Adipocyte (in vitro differentiated cells): ENCODE measurements around the gene PARP11.

Source experiments
- DNase-seq: peaks from one replicate; pipeline ENCODE4 v3.0.0-alpha.2; 2015; ENCODE audit warnings: low read depth
- H3K27me3 ChIP-seq: replicated peaks from 2 replicates; pipeline ENCODE4 v1.7.0; 2013; ENCODE audit warnings: mild to moderate bottlenecking, low read length, moderate library complexity; ENCODE audit not compliant: control insufficient read depth, insufficient read depth
- H3K36me3 ChIP-seq: 2 replicates; pipeline ENCODE4 v1.7.0; 2013; ENCODE audit warnings: low read length, mild to moderate bottlenecking, moderate library complexity; ENCODE audit not compliant: control insufficient read depth, insufficient read depth, severe bottlenecking
- H3K4me1 ChIP-seq: 2 replicates; pipeline ENCODE4 v1.7.0; 2013; ENCODE audit warnings: mild to moderate bottlenecking, low read length, moderate library complexity; ENCODE audit not compliant: control insufficient read depth, insufficient read depth
- H3K4me3 ChIP-seq: 2 replicates; pipeline ENCODE4 v1.7.0; 2013; ENCODE audit warnings: mild to moderate bottlenecking, low read length, moderate library complexity
- H3K9ac ChIP-seq: 2 replicates; pipeline ENCODE4 v1.7.0; 2013; ENCODE audit warnings: mild to moderate bottlenecking, low read length, moderate library complexity
- H3K9me3 ChIP-seq: 2 replicates; pipeline ENCODE4 v1.7.0; 2013; ENCODE audit warnings: mild to moderate bottlenecking, low read length, moderate library complexity; ENCODE audit not compliant: control insufficient read depth

The PARP11 gene

DNA sequence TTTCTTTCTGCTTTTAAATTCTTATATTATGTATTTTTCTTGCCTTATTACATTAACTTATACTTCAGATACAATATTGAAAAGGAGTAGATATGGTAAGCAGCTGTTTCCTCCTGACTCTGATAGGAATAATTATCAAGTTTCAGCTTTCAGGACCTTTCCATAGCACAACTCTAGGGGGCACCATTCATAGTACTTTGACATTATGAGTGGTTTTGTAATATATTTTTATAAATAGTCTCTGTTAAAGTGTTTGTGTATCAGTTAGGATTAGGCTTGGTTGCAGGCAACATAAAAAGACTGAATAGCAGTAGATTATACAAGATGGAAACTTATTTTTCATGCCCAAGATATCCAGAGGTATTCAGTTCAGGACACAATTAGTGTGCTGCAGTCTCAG, 27.9 kb upstream of the PARP11 start:
- no peak for DNase-seq
- H3K4me3 ChIP-seq: no peak overlapping the region
- H3K36me3 ChIP-seq: no peaks in the 10 kb centered on the region
- no peaks in the 10 kb centered on the region for H3K9me3 ChIP-seq
- H3K27me3 ChIP-seq: peaks cover 8% of the 10 kb centered on the region
- no peak overlapping the region for H3K9ac ChIP-seq
- H3K4me1 ChIP-seq: peaks cover 13% of the 10 kb centered on the region

GRCh38 chr12:3898756-3899155, 25.6 kb upstream of the PARP11 start:
- Histone ChIP-seq H3K9me3 (no peaks in the 10 kb centered on the region), H3K9ac (no peak overlapping the region), H3K36me3 (no peaks in the 10 kb centered on the region), H3K4me1 (peaks cover 13% of the 10 kb centered on the region), H3K4me3 (no peak overlapping the region), H3K27me3 (peaks cover 23% of the 10 kb centered on the region)
- DNase-seq: no peak

GRCh38 chr12:3897371-3897971, 24.3 kb upstream of the PARP11 start:
- DNase-seq: no peak

GRCh38 chr12:3896801-3897351, 23.7 kb upstream of the PARP11 start:
- Histone ChIP-seq H3K4me1 (peaks cover 13% of the 10 kb centered on the region), H3K4me3 (no peak overlapping the region), H3K9ac (no peak overlapping the region), H3K27me3 (peaks cover 28% of the 10 kb centered on the region), H3K36me3 (no peaks in the 10 kb centered on the region), H3K9me3 (no peaks in the 10 kb centered on the region)
- DNase-seq: peak; percentile 53

More at GRCh38 chr12:3897371-3897971, 24.3 kb upstream of the PARP11 start:
- Histone ChIP-seq H3K27me3 (peaks cover 28% of the 10 kb centered on the region), H3K4me3 (no peak overlapping the region), H3K9ac (no peak overlapping the region), H3K36me3 (no peaks in the 10 kb centered on the region), H3K4me1 (peaks cover 13% of the 10 kb centered on the region), H3K9me3 (no peaks in the 10 kb centered on the region)

DNA sequence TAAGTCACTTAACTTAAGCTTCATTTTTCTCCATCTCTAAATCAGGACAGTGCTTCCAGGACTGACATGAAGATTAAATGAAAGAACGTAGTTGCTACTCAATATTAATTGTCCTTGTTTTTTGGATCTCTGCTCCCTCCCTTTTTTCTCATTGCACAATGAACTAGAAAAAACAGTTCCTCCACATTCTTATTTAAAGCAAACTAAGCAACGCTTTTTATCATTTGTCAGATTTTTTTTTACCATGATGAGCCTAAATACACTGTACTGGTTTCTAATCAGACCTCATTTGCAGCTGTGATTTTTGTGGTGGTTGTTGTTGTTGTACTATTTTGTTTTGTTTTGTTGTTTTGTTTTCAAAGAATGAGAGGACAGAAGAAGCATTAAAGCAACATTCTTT, 23.2 kb upstream of the PARP11 start:
- Histone ChIP-seq H3K4me3 (no peak overlapping the region), H3K27me3 (peaks cover 28% of the 10 kb centered on the region), H3K4me1 (peaks cover 13% of the 10 kb centered on the region), H3K9ac (no peak overlapping the region), H3K36me3 (no peaks in the 10 kb centered on the region), H3K9me3 (no peaks in the 10 kb centered on the region)
- DNase-seq: no peak

GRCh38 chr12:3892631-3893030, 19.4 kb upstream of the PARP11 start:
- Histone ChIP-seq H3K4me1 (peaks cover 13% of the 10 kb centered on the region), H3K4me3 (no peak overlapping the region), H3K9ac (no peak overlapping the region), H3K36me3 (no peaks in the 10 kb centered on the region), H3K9me3 (no peaks in the 10 kb centered on the region), H3K27me3 (peaks cover 27% of the 10 kb centered on the region)
- DNase-seq: no peak

DNA sequence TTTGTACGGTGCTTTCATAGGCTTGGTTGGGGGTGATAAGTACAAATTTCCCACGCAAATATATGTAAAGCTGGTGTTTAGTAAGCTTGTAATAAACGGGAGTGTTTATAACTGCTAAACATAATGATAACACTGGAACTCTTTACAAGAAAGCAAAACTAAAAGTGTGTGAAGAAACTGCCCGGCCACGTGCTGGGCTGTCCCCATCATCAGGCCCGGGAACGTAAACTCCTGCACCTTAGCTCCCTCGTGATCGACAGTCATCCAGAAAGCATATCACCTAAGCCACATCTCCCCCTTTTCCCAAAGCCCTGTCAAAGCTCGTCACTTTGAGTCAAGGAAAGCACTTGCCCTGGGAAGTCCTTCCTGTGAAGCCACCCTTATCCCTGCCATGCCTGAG, 18.0 kb upstream of the PARP11 start:
- Histone ChIP-seq H3K27me3 (peaks cover 27% of the 10 kb centered on the region), H3K4me3 (no peak overlapping the region), H3K36me3 (no peaks in the 10 kb centered on the region), H3K9me3 (no peaks in the 10 kb centered on the region), H3K9ac (no peak overlapping the region), H3K4me1 (no peaks in the 10 kb centered on the region)
- DNase-seq: no peak

DNA sequence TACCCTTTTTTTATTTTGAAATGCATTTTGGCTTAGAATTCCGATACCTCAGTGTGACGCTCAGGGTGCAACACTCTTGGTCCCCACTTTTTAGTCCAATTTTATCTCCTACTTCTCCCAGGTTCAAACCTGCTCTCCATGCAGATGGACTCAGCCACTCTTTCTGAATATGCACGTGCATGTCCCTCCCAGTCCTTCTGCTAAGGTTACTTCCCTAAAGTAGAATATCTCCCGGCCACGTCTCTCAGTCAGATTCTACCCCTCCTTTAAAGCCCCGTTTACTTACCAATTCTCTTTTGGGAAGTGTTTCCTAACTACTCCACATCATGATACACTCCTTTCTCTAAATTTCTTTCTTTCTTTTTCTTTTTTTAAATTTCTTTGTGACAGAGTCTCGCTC, 15.5 kb upstream of the PARP11 start:
- Histone ChIP-seq H3K4me3 (no peak overlapping the region), H3K9ac (no peak overlapping the region), H3K4me1 (peaks cover 4% of the 10 kb centered on the region), H3K27me3 (peaks cover 7% of the 10 kb centered on the region), H3K9me3 (no peaks in the 10 kb centered on the region), H3K36me3 (no peaks in the 10 kb centered on the region)
- DNase-seq: no peak

DNA sequence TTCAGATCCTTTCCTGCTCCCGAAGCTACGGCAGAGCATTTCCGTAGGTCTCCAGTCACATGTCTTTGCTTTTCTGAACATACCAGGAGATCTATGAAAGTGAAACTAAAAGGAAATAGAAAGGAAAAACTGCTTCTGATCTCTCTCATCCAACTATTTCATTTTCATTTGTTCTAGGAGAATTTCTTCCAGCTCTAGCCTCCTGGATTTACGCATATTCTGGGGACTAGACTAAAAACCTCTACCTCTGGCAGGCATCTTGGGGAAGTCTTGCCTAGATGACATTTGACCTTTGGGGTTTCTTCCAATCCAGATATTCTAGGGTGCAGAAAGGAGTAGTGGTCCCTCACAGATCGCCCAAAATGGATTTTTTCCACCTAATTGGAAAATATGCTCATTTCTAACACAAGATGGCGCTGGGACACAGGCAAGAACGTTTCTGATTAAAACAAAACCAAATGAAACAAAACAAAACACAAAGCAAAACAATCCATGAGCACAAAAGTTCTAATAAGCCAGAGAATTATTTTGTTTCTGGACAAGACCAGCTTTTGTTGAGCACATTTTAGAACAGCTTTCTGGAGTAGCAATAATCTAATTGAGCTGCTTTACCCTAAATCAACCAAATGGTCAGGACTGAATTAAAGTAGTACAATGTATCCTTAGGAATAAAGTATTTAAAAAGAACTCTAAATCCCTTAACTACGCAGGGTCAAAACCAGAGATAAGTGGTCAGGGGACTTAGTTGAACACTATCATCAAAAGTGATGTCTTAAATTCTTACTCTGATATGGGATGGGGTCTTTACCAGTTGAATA, 12.3 kb upstream of the PARP11 start:
- peaks cover 8% of the 10 kb centered on the region for H3K27me3 ChIP-seq
- H3K4me3 ChIP-seq: peak overlapping the region; percentile 82
- H3K36me3 ChIP-seq: no peaks in the 10 kb centered on the region
- H3K9ac ChIP-seq: peak overlapping the region; percentile 82
- no peaks in the 10 kb centered on the region for H3K9me3 ChIP-seq
- peaks cover 4% of the 10 kb centered on the region for H3K4me1 ChIP-seq
- peak; percentile 91 for DNase-seq

DNA sequence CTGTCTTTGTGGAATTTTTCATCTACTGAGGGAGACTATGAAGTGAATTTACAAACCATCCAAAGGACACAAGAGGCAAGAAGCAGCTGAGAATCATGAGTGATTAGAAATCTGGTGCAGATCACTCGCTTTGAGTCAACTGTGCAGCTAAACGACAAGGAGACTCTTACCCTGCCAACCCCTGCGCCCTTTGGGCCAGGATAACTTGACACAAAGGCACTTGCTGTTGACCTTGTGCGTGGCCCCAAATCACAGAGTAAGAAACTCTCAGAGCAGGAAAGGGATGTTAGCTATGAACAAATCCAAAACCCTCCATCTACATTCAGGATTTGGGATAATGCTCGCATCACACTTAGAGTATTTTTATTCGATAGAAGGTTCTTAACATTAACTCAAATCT, 11.5 kb upstream of the PARP11 start:
- peaks cover 4% of the 10 kb centered on the region for H3K4me1 ChIP-seq

DNA sequence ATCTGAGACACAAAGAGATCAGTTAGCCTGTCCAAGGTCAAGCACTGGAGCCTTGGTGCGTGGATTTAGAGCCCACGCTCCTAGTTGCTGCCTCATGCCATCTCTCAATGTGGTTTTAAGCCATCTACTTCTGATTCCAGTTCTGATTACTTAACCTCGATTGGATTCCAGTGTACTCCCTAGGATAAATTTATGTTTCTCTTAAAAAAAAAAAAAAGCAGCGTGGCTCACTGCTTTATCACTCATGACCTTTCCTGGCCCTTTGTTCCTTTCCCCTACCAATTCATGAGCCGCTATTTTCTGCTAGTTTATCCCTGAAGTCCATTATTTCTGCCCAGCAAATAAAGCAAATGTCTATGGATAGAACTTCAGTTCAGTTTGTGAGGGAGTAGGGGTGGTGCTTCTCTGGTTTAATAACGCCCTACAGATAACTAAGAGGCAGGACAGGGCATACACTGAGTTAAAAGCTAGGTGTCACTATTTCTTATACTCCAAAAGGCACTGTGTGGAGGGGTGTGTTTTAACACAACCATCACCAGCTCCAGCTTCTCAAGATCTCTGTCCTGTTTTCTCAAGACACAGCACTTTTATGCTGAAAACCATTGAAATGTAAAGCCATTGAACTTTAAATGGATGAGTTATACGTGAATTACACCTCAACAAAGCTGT, 9.8 kb upstream of the PARP11 start:
- Histone ChIP-seq H3K4me1 (peaks cover 4% of the 10 kb centered on the region), H3K27me3 (peaks cover 5% of the 10 kb centered on the region), H3K4me3 (no peak overlapping the region), H3K9ac (no peak overlapping the region), H3K9me3 (peaks cover 3% of the 10 kb centered on the region), H3K36me3 (no peaks in the 10 kb centered on the region)
- no peak for DNase-seq

More for the DNA sequence above, 11.5 kb upstream of the PARP11 start:
- Histone ChIP-seq H3K9ac (peak overlapping the region; percentile 82), H3K4me3 (peak overlapping the region; percentile 82), H3K27me3 (peaks cover 5% of the 10 kb centered on the region), H3K9me3 (no peaks in the 10 kb centered on the region), H3K36me3 (no peaks in the 10 kb centered on the region)
- no peak for DNase-seq
